GM19043 (cell line): ENCODE data around the gene GNG12.

ENCODE experiments used
- ATAC-seq: cut with Tn5 transposase; IDR thresholded peaks from one replicate; pipeline ENCODE4 v1.9.1; 2021; ENCODE audit warnings: low read depth; ENCODE audit not compliant: unreplicated experiment

The GNG12 gene

DNA sequence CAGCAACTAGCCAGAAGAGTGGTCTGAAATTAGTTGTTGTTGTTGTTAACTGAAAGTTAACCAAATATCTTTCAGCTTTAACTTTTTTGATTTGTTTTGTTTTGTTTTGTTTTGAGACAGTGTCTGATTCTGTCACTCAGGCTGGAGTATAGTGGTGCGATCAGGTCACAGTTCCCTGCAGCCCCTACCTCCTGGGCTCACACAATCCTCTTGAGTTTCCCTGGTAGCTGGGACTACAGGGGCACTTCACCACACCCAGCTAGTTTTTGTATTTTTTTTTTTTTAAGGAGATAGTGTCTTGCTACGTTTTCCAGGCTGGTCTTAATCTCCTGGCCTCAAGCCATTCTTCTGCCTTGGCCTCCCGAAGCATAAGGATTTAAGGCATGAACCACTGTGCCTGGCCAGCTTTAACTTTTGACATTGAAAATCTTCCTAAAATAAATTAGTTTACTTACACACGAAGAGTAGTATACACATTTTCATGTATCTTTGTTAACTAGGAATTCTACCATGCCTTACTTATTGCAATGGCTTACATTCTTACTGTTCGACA lies 45.0 kb downstream of the GNG12 start:
- ATAC-seq = no peak

DNA sequence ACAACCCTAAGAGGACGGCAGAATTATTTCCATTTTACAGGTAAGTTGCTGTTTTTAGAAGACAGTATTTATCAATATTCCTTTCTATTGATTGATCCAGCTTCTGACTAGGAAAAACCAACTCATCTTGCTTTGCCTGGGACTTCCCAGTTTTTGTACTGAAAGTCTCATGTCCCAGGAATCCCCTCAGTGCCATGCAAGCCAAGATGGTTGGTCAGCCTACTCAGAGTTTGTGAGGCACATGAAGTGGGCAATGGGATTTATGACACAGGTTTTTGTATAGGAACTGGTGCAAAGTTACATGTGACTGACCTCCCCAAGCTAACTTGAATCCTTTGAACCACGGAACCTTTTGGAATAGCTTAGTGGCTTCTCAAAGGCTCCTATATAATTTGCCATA lies 45.5 kb downstream of the GNG12 start:
- ATAC-seq = no peak

DNA sequence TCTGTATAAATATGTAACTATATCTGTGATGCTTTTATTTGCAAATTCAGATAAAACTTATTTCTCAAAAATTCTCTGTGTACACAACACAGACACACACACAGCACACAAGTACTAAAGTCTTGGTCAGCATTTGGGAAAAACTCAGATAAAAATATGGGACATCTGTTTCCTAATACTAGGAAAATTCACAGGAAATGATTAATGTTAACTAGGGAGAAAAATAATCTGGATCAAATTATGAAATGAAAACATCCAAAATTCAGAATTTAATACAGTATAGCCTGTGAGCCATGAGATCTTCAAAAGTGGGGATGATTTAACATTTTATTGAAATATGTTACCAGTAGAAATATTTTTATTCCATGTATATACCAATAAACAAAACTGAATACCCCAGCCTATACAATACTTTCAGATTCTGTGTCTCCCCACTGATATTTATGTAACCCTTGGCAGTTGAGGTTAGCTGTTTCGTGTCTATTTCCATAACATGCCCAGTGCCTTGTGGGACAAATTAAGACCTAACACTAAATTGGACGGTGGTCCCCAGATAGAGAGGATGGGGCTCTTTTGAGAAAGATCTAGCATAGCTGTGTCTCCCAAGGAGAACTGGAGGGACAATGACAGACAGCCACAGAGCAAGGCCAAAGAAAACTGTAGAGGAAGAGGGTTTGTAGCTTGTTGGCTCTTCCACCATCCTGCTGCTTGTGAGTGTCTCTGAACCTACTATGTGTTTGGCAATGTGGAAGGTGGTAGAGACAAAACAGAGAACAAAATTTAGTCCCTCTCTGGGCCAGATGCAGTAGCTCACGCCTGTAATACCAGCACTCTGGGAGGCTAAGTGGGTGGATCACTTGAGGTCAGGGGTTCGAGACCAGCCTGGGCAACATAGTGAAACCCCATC lies 47.2 kb downstream of the GNG12 start:
- no peak for ATAC-seq

DNA sequence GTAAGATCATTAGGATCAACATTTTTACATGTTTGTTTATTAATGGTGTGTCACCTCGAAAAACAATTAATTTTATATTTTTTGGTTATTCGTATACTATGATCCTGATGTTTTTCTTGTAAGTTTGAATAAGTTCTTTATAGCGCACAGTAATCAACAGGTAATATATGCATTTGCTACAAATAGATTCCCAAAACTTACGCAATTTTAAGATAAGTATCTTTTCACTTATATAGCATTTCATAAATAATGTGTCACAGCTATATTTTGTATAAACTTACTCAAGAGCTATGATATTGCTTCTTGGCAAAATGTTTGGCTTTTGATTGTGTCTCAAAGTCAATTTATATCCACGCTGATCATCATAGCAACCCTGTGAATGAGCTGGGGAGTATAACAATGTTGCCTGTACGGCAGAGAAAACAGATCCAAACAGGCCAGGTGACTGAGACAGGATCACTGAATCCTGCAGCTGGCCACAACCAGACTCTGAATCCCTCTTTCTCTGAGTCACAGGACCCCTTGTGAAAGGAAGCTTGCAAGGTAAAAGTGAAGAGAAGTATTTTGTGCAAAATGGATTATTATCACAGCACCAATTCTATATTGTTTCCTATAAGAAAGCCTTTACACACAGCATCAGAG lies 48.6 kb downstream of the GNG12 start:
- no peak for ATAC-seq

DNA sequence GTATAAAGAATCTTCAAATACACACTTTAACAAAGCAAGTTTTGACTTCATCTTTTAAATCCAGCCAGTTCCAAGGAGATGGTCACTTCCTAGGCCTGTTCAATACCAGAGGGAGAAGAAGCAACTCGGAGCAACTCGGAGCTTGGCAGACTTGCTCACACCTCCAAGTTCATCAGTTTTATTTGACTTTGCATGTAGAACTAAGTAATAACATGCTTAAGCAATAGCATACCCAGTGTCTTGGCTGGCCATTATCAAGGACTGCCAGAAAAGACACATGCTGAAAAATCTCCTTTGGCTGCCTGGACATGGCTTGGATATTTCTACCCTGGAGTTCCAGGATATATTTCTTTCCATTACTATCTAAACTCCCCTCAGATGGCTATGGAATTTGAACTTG lies 52.6 kb downstream of the GNG12 start:
- ATAC-seq = no peak

DNA sequence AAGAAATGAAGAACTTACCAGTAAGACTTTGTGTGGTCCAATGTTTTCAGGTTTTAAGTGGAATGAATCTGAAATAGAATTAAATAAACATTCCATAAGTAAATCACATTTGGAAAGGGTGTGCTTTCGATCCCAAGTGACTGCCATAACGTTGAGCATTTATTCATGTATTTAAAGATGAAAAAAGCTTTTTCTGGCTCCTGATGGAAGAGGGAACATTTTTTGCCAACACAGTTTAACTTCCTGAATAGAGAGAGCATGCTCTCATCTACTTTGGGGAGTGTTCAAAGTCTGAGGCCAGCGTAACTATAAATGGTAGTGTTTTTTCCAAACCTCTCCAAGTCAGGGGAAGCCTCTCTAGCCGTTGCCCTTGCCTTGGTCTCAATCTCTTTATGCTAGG lies 55.8 kb downstream of the GNG12 start:
- no peak for ATAC-seq

DNA sequence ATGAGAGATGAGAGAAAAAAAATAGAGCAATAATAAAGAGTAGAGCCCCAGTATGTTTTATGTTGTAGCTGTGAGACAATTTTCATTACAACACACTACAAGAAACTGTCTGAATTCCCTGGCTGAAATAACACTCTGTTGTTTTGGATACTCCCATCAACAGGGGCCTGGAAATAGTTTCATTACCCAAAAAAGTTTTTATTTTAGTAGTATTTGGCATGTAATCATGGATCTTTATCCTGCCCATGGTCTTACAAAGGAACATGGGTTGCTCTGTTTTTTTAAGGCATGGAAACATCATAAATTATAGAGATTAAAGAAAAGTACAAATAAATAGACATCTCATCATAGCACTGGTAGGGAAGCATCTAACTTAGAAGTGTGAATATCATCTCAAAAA lies 56.3 kb downstream of the GNG12 start:
- ATAC-seq = no peak

DNA sequence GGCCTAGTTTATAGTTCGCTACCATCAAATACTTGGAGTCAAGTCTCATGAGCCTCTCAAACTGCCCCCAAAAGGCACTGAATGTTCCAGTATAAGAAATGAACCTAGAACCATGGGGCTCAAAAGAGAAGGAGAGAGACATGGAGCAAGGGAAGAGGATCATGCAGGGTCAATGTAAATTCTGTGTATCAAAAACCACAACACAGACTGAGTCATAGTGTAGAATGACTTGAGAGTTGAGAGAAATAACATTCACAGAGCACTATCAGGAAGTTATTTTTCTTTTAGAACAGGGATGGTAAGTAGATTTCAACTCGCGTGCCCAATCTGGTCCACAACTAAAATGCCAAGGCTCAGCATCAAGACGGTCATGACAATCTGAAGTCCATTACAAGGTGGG lies 59.8 kb downstream of the GNG12 start:
- no peak for ATAC-seq

DNA sequence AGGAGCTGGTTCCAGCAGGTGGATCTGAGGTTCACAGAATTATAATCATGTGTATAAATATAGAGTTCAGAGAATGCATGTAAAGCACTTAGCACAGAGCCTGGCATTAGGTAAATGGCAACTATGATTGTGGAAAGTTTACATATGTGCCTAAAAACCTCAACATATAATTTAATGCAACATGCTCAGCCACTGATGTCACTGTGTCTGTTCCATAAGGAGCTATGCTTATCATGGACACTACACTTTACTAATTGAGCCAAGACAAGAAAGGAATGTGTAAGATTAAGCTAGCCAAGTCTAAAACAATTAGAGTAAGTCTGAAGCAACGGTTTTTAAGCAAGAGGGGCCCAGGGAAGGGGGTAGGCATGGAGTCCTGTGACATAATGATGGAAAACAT lies 61.5 kb downstream of the GNG12 start:
- ATAC-seq = no peak

DNA sequence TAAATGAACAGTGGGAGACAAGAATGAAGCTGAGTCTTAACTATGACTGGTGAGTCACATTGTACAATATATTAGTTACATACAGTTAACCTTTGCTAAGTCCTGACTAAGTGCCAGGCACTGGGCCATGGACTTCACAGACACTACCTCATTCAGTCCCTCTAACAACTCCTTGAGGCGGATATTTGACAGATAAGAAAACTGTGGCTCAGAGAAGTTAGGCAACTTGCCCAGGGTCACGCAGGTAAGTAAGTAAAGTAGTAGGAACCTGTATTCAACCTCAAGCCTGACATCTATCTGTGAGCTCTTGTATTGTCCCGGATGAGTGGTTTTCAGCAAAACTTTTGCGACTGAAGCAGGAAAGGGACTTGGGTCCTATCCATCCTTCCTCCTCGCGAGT lies 62.1 kb downstream of the GNG12 start:
- no peak for ATAC-seq

DNA sequence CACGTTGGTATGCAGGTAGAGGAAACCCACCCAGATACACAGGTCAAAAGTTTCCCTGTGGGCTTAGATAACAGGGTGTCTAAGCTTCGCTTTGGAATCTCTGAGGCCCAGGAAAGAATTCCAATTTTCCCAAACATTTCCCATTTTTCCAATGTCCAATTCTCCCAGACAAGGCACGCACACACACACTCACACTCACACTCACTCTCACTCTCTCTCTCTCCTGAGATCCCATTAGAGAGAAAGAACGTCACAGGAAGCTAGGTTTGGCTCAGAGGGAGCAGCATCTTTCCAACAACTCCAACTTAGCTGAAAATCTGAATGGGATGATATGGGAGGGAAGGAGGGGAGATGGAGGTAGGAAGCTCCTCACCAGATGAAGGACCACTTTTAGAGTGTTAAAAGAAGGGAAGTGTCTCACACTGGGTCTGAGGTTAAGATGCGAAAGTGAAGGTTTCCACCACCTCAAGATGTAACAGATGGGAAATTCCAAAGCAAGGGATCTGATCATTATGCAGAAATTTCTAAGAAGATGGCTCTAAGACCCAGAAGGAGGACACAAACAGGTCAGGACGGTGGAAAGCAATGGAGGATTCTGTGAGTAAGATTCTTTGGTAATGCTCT lies 63.5 kb downstream of the GNG12 start:
- ATAC-seq = no peak

DNA sequence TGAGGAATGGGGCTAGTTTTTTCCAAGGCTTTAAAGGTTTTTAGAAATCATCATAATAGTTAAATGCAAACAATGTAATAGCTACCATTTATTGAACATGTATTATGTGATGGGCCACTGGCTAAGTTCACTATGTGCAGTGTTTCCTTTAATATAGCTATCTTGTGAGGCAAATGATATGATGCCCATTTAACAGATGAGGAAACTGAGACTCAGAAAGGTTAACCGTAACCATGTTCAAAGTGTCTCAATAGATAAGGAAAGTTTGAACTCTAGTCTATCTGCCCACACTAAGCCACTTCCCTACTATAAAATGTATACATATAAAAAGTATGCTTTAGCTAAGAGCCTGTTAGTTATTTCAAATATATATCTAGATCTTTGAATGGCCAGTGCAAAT lies 64.8 kb downstream of the GNG12 start:
- ATAC-seq = no peak

DNA sequence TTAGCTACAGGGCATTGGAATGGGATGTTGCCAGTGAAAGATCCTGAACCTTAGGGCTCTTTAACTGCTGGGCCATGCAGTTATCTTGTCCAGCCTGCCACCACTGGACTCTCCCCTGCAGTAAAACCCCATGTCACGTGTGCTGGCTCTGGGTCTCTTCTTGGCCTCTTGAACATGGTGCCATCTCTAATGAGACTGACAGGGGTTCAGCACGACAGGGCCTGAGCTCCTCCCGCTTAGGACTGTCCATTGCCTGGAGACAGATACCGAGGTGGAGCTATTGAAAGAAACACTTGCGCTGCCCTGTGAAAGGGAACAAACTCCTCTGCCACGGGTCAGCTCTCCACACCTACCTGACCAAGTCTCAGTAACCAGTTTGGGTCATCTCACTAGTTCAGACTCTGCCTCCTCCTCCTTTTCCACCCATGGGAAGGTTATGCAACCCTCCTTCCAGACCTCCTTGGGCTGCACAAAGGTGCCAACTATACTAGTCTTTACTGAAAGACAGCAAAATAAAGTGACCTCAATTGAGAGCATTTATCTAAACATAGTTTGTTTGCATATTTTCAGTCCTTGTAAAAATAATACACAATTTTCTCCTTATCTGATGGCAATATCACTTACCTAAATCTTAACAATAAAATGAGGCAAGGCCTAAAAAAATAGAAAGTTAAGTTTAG lies 66.0 kb downstream of the GNG12 start:
- ATAC-seq = no peak

DNA sequence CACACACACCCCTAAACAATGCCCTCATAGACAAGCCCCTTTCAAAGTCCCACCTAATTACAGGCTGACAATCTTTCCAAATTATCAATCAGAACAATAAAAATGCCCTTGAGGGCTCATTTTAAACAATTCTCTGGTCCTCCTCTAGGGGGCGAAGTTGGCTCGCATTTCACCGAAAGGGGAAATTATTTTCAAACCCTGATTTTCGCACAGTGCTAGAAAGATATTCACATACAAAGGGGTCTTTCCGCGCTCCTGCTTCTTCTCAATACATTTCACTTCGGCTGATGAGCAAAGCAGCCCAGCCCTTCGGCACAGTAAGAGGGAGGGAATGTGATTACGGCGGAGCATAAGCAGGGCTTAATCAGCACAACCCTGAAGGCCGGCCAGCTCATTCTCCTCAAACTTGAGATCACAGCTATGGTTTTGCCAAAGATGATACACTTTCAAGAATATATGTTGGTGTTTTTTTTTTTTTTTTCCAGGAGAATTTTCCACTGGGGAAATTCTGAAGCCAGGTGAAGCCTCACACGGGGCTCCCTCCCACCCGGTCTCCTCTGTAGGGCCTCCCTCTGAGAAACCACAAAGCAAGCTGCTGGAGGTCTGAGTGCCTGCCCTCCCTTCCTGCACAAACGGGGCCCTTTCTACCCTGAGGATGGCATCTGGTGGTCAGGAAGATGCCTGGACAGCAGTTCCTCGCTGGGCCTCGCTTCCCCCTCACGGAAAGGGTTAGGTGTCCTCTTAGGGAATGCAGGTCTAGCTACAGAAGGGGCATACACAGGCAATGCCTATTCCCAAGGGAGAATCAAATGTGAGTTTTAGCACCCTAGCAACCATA lies 66.9 kb downstream of the GNG12 start:
- no peak for ATAC-seq

DNA sequence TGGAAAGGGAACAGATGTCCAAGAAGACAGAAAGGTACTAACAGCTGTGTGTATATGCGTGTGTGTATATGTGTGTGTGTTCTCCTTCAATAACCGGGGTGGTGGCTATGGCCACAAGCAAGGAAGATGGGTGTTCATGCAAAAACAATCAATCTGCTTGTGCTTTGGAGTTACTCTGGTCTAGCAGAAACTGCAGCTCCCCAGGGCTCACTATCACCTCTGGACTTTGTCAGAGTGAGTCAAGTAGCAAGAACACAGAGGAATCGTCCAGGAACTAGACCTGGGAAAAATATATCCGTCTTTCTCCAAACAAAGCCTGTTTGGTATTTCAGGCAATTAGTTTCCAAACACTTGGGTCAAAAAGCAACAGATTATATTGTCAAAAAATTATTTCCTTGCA lies 68.6 kb downstream of the GNG12 start:
- no peak for ATAC-seq

DNA sequence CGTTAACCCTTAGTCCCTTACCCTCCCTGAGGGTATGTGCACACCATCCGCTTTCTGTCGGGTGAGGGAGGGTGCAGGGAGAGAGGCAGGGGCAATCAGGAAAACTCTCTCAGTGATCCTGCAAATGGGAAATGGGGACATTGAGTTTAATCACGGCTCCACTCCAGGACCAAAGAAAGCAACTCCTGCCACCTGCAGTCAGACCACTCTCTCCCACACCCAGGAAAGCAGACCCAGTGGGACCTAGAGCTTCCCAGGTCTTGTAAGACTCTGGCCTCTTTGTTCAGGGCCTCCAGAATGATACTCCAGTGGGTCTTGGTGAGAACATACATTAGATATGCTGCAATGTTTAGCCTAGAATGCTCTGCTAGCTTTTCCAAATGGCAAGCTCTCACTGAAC lies 71.5 kb downstream of the GNG12 start:
- ATAC-seq = no peak

DNA sequence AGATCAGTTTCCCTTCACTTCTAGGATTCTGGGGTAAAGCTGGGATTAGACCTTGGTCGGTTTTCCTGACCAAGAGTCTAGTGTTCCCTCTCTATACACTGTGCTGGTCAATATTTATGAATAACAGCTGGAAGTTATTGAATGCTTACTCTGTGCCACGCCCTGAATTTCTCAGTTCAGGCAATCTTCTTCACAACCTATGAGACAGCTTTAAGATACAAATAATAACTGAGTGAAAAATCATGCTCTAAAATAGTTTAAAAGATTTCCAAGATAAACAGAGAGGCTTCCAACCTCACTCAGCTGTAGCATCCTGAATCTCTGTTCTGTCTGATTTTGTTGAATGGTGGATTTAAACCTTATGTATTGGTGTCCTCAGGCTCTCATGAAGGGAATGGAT lies 72.2 kb downstream of the GNG12 start:
- ATAC-seq = no peak

DNA sequence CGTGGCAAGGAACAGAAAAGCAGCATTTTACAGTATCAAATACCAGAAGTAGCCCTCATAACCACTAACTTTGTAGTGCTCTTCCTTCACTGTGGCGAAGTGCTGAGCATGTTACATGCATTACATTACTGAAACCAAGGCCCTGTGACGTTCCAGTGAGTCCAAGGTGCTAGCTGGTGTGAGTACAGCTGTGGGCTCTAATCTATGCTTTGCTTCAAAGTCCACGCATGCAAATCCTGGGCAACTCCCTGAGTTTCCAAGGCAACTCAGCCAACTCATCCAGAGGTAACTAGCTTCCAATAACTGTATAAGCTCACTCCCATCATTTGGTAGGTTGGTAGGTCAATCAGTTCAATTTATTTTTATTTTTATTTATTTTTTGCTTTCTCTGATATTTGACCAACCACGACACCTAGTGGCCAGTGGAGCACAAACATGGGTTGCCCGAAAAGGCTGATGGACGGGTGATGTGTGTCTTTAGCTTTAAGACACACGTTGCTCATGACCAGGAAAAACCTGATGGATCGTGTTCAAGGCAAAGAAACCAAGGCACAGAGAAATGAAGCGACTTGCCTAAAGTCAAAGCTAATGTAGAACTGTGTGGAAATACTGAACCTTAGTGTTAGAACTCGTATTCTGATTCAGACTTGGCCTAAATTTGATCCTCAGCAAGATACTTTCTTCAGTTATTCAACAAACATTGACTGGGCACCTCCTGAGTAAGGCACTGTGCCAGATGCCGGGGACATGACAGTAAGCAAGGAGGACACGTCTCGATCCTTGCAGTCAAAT lies 73.0 kb downstream of the GNG12 start:
- ATAC-seq = peak; percentile 99

DNA sequence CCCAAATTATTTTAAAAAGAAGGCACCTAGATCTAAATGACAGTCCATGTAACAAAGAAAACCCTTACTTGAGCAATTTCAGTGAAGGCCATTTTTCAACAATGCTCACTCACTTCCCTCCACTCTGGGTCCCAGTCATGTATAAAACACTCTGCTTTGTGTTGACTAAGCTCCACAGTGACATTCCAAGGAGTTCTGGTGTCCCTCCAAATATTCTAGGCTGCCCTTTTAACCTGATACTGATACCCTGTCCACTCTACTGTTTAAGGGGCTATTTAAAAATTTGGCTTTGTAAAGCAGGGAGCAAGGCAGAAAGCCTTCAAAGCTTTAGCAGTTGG lies 73.6 kb downstream of the GNG12 start:
- peak; percentile 19 for ATAC-seq
